Smooth muscle cell (in vitro differentiated cells): ENCODE data around the gene MAN1A1. TPM values are rescaled to one million over a fixed set of nuclear protein-coding genes. Genes with fewer than 3 reads are reported as not detected.

ENCODE experiments used
- DNase-seq: peaks from one replicate; lab custom pipeline; 2025; ENCODE audit not compliant: unreplicated experiment; lab: John Stamatoyannopoulos, UW
- H2AFZ ChIP-seq: fragments of 200-600 bp; sonication (generic); 2 replicates; pipeline ENCODE4 v1.6.0; 2016; ENCODE audit warnings: antibody characterized with exemption, low read depth, mild to moderate bottlenecking
- H3F3A ChIP-seq: fragments of 200-600 bp; sonication (generic); 2 replicates; pipeline ENCODE4 v1.6.0; 2017; ENCODE audit warnings: antibody characterized with exemption, low read depth
- H3K27ac ChIP-seq: fragments of 200-600 bp; sonication (generic); 2 replicates; pipeline ENCODE4 v1.5.1; 2016; ENCODE audit warnings: low read depth, mild to moderate bottlenecking
- H3K27me3 ChIP-seq: fragments of 200-600 bp; sonication (generic); 2 replicates; pipeline ENCODE4 v1.6.1; 2016; ENCODE audit warnings: low read depth, mild to moderate bottlenecking
- H3K36me3 ChIP-seq: fragments of 200-600 bp; sonication (generic); 2 replicates; pipeline ENCODE4 v1.5.1; 2016; ENCODE audit warnings: low read depth
- H3K4me1 ChIP-seq: fragments of 200-600 bp; sonication (generic); 2 replicates; pipeline ENCODE4 v1.5.1; 2016; ENCODE audit warnings: low read depth
- H3K4me2 ChIP-seq: fragments of 200-600 bp; sonication (generic); 2 replicates; pipeline ENCODE4 v1.6.0; 2016; ENCODE audit warnings: mild to moderate bottlenecking
- H3K4me3 ChIP-seq: fragments of 200-600 bp; sonication (generic); 2 replicates; pipeline ENCODE4 v1.5.1; 2016; ENCODE audit warnings: mild to moderate bottlenecking
- H3K79me2 ChIP-seq: fragments of 200-600 bp; sonication (generic); 2 replicates; pipeline ENCODE4 v1.6.0; 2016; ENCODE audit warnings: low read depth, mild to moderate bottlenecking
- H3K9ac ChIP-seq: fragments of 200-600 bp; sonication (generic); 2 replicates; pipeline ENCODE4 v1.6.0; 2016; ENCODE audit warnings: low read depth
- H3K9me3 ChIP-seq: fragments of 200-600 bp; sonication (generic); replicated peaks from 2 replicates; pipeline ENCODE4 v1.5.1; 2016; ENCODE audit warnings: low read depth
- H4K20me1 ChIP-seq: fragments of 200-600 bp; sonication (generic); 2 replicates; pipeline ENCODE4 v1.6.0; 2016; ENCODE audit warnings: low read depth
- WGBS: methylation state at CpG from one replicate; pipeline ENCODE4 v1.1.7; 2016; ENCODE audit warnings: low lambda C conversion rate; 5-methylcytosine and 5-hydroxymethylcytosine counted together
- polyA plus RNA-seq: library from polyadenylated mRNA; unstranded; fragments of >200 nt; fragmentation: Nextera tagmentation; extraction: Ambion mirVana; gene quantifications from 2 replicates; pipeline ENCODE4 v1.2.1, GENCODE V29; 2016
- total RNA-seq: library from RNA; depleted of rRNA; stranded (reverse); fragments of >200 nt; gene quantifications from 2 replicates; pipeline ENCODE4 v1.2.3, GENCODE V29; 2014
- TF ChIP-seq, protein P1 (sequence below): fragments of 200-600 bp; sonication (generic); IDR thresholded peaks from 2 replicates; pipeline ENCODE4 v1.5.1; 2017; ENCODE audit warnings: borderline replicate concordance, mild to moderate bottlenecking, antibody characterized with exemption; ENCODE audit not compliant: insufficient read depth, poor library complexity, severe bottlenecking

The MAN1A1 gene
- total and polyA plus RNA-seq, 2 experiments from 2014 or later = 57.1 to 127 TPM

DNA sequence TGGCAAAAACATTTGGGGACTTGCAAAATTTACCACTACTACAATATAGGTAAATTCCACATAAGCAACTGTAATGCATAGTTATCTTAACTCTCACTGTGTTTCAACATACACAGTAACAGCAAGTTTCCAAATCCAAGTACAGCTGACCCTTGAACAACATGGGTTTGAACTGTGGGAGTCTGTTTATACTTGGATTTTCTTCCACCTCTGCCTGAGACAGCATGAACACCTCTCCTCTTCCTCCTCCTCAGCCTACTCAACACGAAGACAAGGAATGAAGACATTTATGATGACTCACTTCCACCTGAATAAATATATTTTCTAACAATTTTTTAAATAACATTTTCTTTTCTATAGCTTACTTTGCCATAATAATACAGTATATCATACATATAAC lies 25.6 kb downstream of the MAN1A1 start:
- DNase-seq = no peak
- Histone ChIP-seq H3K4me3 (no peak overlapping the region), H3F3A (no peaks in the 10 kb centered on the region), H2AFZ (no peak overlapping the region), H3K36me3 (peaks cover 10% of the 10 kb centered on the region), H4K20me1 (peaks cover 80% of the 10 kb centered on the region), H3K9me3 (no peaks in the 10 kb centered on the region), H3K4me2 (no peak overlapping the region), H3K4me1 (no peaks in the 10 kb centered on the region), H3K27me3 (no peaks in the 10 kb centered on the region), H3K27ac (no peak overlapping the region), H3K79me2 (peaks cover 99% of the 10 kb centered on the region), H3K9ac (no peak overlapping the region)
- TF ChIP-seq, protein P1, sequence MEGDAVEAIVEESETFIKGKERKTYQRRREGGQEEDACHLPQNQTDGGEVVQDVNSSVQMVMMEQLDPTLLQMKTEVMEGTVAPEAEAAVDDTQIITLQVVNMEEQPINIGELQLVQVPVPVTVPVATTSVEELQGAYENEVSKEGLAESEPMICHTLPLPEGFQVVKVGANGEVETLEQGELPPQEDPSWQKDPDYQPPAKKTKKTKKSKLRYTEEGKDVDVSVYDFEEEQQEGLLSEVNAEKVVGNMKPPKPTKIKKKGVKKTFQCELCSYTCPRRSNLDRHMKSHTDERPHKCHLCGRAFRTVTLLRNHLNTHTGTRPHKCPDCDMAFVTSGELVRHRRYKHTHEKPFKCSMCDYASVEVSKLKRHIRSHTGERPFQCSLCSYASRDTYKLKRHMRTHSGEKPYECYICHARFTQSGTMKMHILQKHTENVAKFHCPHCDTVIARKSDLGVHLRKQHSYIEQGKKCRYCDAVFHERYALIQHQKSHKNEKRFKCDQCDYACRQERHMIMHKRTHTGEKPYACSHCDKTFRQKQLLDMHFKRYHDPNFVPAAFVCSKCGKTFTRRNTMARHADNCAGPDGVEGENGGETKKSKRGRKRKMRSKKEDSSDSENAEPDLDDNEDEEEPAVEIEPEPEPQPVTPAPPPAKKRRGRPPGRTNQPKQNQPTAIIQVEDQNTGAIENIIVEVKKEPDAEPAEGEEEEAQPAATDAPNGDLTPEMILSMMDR = no peak
- WGBS = 36% methylated on average over 1 of the region's 1 CpG

DNA sequence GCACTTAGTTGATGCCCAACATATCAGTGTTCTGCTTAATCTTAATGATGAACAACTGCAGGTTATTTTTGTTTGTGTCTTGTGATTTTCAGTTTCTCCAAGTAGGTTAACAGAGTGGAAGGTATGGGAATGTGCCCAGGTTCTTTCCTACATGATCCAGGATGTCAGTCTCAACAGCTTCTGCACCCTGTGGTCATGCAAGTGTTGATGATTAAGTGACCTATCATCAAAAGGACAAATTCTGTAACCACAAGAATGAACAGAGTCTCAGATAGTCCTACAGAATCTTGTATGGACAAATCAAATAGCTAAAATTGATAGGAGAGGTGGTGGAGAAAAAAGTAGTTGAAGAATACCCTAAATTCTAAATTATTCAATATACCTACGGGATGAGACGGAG lies 26.1 kb downstream of the MAN1A1 start:
- no peaks in the 10 kb centered on the region for H3F3A ChIP-seq
- no peaks in the 10 kb centered on the region for H3K4me1 ChIP-seq
- peaks cover 10% of the 10 kb centered on the region for H3K36me3 ChIP-seq
- 95% methylated on average over 2 of the region's 2 CpGs for WGBS
- H3K4me3 ChIP-seq = no peak overlapping the region
- H4K20me1 ChIP-seq = peaks cover 79% of the 10 kb centered on the region
- H2AFZ ChIP-seq = no peak overlapping the region
- no peaks in the 10 kb centered on the region for H3K9me3 ChIP-seq
- no peaks in the 10 kb centered on the region for H3K27me3 ChIP-seq
- TF ChIP-seq, protein P1 = no peak
- H3K4me2 ChIP-seq = no peak overlapping the region
- DNase-seq = no peak
- H3K79me2 ChIP-seq = peaks cover 99% of the 10 kb centered on the region
- H3K27ac ChIP-seq = no peak overlapping the region
- no peak overlapping the region for H3K9ac ChIP-seq

DNA sequence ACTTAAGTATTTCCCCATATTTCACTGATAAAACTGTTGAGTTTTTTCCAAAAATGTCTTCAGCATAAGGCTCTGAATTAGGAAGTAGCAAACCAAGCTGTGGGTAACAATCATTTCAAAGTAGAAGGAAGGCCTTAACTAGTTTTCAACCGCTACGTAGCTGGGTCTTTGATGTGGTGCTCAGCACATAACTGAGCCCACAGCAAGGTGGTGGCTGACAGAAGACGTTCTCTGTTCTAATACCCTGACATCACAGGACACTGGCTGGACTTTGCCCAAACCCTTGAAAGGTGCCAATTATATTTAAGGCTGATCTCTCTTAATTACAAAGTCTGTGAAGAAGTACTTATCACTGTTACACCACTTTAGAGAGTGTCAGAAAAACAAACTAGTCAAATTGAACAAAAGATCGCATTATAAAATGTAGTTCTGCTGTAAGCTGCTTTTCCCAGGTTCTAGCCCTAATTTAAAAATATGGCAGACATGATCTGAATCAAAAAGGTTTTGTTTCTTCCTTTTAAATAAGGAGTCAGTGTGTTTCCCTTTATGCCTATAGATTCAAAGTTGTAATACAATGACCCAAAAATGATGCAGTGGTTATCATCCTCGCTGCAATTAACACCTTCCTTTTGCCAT lies 26.7 kb downstream of the MAN1A1 start:
- Histone ChIP-seq H3K4me3 (no peak overlapping the region), H3K36me3 (peaks cover 10% of the 10 kb centered on the region), H2AFZ (no peak overlapping the region), H3K27ac (no peak overlapping the region), H3K79me2 (peaks cover 99% of the 10 kb centered on the region), H3K9me3 (no peaks in the 10 kb centered on the region), H3K9ac (no peak overlapping the region), H3K27me3 (no peaks in the 10 kb centered on the region), H3K4me1 (no peaks in the 10 kb centered on the region), H4K20me1 (peaks cover 73% of the 10 kb centered on the region), H3K4me2 (no peak overlapping the region), H3F3A (no peaks in the 10 kb centered on the region)
- 69% methylated on average over 5 of the region's 5 CpGs for WGBS
- no peak for DNase-seq
- TF ChIP-seq, protein P1 = no peak

DNA sequence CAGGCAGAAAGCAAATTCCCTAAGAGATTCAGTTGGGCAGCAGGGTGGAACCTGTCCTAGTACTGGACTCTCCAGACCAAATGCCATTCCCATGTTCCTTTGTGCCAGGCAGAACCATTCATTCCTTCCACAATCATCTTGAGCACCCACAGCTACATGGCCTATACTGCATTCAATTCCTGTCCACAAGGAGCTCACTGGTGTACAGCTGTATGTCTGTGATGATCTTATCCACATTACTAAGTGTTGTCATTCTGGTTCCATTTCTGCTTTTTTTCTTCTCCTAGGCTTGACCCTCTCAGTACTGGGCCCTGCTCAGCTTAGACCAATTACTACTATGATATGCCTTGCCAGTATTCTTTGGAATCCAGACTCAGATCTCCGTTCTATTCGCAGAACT lies 27.5 kb downstream of the MAN1A1 start:
- H2AFZ ChIP-seq = no peak overlapping the region
- WGBS = 98% methylated on average over 2 of the region's 2 CpGs

More for the DNA sequence above, 27.5 kb downstream of the MAN1A1 start:
- Histone ChIP-seq H3K9me3 (no peaks in the 10 kb centered on the region), H4K20me1 (peaks cover 67% of the 10 kb centered on the region), H3F3A (no peaks in the 10 kb centered on the region), H3K79me2 (peaks cover 99% of the 10 kb centered on the region), H3K9ac (no peak overlapping the region), H3K27me3 (no peaks in the 10 kb centered on the region), H3K27ac (no peak overlapping the region), H3K4me2 (no peak overlapping the region), H3K36me3 (peaks cover 10% of the 10 kb centered on the region), H3K4me1 (no peaks in the 10 kb centered on the region), H3K4me3 (no peak overlapping the region)
- no peak for DNase-seq
- TF ChIP-seq, protein P1 = no peak
